SK-N-DZ (cell line): ENCODE measurements around the gene NQO2.
"Not testable (repeated sequence)": the region's sequence is repeated elsewhere in the genome, so short reads cannot be mapped to it uniquely, and the experiment has no call there.

Experiments used
- DNase-seq: peaks from one replicate; pipeline ENCODE4 v3.0.0-alpha.2; 2015; ENCODE audit warnings: low spot score

Gene NQO2

DNA sequence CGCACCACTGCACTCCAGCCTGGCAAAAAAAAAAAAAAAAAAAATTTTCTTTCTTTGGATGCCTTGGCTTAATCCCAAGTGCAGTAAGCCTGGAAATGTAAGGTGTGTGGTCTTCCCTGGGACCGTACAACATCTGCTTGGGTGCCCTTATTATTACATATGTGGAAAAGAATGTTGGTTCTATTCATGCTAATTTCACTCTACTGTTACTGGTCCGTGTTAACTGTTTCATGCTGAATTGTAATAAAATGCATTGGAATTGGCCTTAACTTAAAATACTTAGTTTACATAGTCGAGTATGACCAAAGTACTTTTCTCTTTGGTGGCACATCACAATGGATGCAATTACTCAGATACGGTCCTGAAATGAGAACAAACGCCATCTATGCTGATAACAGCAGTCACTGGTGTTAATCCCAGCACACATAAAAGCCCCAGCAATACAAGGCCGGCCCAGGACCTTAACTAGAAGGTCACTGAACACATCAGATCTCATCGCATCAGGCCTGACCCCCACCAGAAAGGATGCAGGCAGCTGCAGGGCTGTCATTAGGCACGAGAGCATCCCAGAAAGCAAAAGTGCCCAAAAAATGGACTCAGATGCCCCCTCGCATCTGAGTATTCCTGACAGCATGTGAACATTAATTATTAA, 29.5 kb upstream of the NQO2 start:
- DNase-seq, result no peak

GRCh38 chr6:2970753-2971419, 28.8 kb upstream of the NQO2 start:
- DNase-seq, result peak; percentile 28

- DNase-seq, result peak; percentile 37
Observed at GRCh38 chr6:2971420-2972218, 28.1 kb upstream of the NQO2 start, which contains the start of gene SERPINB6. SERPINB6 (minus strand) TSS chr6:2971567; CDS start chr6:2959332, 12,235 bp downstream.

DNA sequence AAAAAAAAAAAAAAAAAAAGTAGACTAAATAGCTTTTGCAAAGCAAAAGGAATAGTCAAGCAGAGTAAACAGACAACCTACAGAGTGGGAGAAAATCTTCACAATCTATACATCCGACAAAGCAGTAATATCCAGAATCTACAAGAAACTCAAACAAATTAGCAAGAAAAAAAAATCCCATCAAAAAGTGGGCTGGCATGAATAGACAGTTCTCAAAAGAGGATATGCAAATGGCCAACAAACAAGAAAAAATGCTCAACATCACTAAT, 27.5 kb upstream of the NQO2 start:
- DNase-seq, result not testable (repeated sequence)

GRCh38 chr6:2972685-2973084, 27.0 kb upstream of the NQO2 start:
- not testable (repeated sequence) for DNase-seq

GRCh38 chr6:2973180-2973579, 26.5 kb upstream of the NQO2 start:
- not testable (repeated sequence) for DNase-seq

GRCh38 chr6:2973676-2974075, 26.0 kb upstream of the NQO2 start:
- DNase-seq, result no peak

- no peak for DNase-seq
Observed at GRCh38 chr6:2976060-2976459, 23.6 kb upstream of the NQO2 start.

DNA sequence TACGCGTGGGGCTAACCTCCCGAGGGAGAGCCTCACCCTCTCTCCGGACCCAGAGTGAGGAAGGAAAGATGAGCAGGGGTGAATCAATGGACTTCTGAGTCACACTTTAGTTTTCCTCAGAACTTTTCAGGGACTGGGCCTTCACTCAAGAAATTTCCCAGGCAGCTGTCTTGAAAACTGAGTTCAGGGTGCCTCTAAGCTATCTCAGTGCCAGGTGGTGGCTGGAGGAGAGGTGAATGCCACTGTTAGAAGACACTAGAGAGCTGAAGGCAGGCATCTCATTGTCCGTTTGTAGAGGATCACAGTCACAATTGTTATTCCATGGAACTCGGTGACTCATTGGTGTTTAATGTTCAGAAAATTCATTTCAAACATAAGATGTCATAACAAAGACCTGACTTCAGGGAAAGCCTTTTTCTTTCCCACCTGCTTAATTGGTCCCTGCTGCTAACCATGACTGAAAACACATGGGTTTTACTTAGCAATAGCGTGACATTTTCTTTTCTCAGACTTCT, 23.1 kb upstream of the NQO2 start:
- DNase-seq, result no peak

GRCh38 chr6:2977290-2977689, 22.4 kb upstream of the NQO2 start:
- DNase-seq, result no peak

GRCh38 chr6:2977799-2978590, 21.7 kb upstream of the NQO2 start:
- DNase-seq, result no peak

- no peak for DNase-seq
Observed at GRCh38 chr6:2978923-2979322, 20.8 kb upstream of the NQO2 start.

DNA sequence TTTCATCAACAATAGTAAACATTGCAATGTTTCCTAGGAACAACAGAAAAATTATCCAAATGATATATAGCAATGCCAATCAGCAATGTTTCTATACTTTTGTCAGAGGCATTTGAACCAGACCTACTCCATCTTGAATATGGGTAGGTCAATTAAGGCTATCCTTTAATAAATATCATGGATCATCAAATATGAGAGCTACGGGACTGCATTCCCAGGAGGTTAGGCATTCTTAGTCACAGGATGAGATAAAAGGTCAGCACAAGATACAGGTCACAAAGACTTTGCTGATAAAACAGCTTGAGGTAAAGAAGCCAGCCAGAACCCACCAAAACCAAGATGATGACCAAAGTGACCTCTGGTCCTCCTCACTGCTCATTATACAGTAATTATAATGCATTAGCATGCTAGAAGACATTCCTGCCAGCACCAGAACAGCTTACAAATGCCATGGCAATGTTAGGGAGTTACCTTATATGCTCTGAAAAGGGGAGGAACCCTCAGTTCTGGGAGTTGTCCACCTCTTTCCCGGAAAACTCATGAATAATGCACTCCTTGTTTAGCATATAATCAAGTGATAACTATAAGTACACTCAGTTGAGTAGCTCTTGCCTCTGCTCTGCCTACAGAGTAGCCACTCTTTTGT, 19.8 kb upstream of the NQO2 start:
- DNase-seq, result no peak

- no peak for DNase-seq
Observed at GRCh38 chr6:2980465-2980855, 19.2 kb upstream of the NQO2 start.

GRCh38 chr6:2982426-2983117, 17.1 kb upstream of the NQO2 start:
- no peak for DNase-seq

- no peak for DNase-seq
Observed at GRCh38 chr6:2984738-2985406, 14.8 kb upstream of the NQO2 start.

- no peak for DNase-seq
Observed at GRCh38 chr6:2986722-2987221, 12.9 kb upstream of the NQO2 start.

DNA sequence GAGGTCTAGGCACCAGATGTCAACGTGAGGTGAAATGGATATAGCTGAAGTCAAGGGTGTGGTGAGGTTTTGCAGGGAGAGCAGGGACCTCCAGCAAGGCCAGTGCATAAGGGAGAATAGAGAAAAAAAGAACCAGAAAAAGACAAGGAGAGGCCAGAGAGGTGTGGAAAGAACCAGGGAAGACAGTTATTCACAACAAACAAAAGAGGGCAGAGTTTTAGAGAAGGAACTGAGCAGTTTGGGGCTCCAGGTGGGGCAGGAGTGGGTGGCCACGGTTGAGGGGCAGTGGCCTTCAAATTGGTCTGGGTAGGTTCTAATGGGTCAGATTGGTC, 11.6 kb upstream of the NQO2 start:
- DNase-seq, result no peak

GRCh38 chr6:2988426-2989331, 11.0 kb upstream of the NQO2 start:
- peak; percentile 92 for DNase-seq
